NOMO-1 treated with DMSO at 0.1 percent for 48 hours (cell line): ENCODE measurements around the gene LYZL6.
"Not testable (repeated sequence)": the region's sequence is repeated elsewhere in the genome, so short reads cannot be mapped to it uniquely, and the experiment has no call there.

ENCODE experiments used
- DNase-seq: peaks from one replicate; lab custom pipeline; 2025; ENCODE audit not compliant: unreplicated experiment; lab: John Stamatoyannopoulos, UW

The LYZL6 gene

DNA sequence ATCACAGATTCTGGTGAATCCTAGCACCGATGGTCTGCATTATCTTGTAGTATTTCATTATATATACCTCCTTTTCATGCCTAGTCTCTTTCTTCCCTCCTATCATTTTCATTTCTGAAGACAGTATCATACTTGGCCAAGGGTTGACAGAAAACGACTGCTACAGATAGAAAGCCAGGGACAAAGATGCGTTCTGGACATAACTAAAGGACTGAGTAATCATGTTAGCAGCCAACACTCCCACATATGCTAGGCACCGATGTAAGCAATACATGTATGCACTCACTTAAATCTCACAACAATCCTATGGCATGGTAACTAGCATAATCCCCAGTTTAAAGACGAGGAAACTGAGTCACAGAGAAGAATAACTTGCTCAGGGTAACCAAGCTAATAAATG lies 35.8 kb downstream of the LYZL6 start:
- no peak for DNase-seq

DNA sequence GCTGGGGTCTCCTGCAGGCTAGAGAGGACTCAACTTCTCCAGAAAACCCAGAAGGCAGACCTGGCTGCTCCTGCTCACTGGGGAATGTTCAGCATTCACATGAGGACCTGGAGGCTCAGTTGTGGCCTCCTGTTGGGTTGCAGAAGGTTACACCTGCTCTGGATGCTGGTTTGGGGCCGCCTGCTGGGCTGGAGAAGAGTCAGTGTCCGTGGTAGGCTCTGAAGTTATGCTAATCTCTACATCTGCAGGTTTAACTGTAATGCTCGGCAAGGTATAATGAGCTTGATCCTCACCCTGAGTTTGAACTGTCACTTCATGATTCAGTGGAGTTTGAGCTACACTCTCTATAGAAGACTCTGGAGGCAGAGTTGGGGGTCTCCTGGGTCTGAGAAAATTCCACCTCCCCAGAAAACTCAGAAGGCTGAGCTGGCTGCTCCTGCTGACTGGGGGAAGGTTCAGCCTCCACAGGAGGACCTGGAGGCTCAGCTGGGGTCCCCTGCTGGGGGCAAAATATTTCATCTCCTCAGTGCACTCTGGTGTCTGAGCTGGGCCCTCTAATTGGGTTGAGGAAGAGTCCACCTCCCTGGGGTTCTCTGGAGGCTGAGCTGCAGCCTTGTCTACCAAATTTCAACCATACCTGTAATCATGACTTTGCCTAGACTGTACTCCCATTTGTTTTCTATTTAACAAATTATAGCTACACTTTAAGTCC lies 36.4 kb downstream of the LYZL6 start:
- DNase-seq, result no peak

DNA sequence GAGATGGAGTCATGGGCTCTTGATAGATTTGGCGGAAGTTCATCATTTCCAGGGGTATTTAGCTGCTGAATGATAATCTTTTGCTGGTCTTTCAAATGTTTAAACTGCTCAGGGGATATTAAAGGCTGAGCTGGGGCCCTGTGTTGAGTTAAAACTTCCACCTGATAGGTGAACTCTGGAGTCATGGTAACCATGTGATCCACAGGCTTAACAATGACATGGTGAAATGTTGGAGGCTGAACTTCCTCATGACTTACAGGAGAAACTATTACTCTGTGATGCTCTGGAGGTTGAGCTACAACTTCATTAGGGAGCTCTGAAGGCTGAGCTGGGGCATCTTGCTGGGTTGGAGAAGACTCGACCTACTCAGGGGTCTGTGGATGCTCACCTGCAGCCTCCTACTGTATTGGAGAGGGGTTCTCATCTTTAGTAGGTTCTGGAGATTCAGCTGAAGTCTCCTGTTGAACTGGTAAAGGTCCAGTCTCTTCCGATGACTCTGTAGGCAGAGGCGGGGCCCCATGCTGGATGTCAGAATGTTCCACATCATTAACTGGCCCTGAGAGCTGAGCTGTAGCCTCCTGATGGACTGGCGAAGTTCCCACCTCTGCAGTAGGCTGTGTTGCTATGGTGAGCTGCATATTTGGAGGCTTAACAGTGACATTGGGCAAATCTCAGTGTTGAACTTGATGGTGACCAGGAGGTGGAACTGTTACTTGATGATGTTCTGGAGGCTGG lies 37.2 kb downstream of the LYZL6 start:
- peak; percentile 5 for DNase-seq

DNA sequence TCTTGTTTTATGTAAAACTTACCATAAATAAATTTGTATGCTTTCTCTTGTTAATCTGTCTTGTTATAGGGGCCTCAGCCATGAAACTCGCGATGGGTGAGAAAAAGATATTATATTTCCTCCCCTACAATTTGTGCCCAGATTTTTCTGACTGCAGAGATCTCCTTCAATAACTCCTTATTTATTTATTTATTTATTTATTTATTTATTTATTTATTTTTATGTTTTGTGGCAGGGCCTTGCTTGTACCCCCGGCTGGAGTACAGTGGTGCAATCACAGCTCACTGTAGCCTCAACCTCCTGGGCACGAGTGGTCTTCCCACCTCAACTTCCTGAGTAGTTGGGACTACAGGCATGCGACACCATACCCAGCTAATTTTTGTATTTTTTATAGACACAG lies 40.1 kb downstream of the LYZL6 start:
- no peak for DNase-seq

DNA sequence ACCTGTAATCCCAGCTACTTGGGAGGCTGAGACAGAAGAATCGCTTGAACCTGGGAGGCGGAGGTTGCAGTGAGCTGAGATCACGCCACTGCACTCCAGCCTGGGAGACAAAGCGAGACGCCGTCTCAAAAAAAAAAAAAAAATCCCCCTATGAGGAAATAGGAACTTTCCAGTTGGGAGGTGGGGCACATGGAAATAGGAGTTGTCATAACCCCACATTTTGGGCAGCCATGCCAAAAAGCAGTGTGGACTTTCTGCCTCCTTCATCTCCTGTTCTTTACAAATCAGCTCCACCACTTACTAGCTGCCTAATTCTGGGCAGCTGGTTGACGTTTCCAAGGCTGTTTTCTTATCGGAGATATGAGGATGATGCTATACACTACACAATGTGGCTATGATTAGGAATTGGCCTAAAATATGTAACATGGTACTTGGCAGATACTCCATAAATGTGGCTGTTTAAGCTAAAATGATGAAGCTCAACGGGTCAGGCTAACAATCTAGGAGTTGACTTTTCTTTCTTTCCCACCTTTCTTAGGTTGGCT lies 41.8 kb downstream of the LYZL6 start:
- DNase-seq, result no peak

DNA sequence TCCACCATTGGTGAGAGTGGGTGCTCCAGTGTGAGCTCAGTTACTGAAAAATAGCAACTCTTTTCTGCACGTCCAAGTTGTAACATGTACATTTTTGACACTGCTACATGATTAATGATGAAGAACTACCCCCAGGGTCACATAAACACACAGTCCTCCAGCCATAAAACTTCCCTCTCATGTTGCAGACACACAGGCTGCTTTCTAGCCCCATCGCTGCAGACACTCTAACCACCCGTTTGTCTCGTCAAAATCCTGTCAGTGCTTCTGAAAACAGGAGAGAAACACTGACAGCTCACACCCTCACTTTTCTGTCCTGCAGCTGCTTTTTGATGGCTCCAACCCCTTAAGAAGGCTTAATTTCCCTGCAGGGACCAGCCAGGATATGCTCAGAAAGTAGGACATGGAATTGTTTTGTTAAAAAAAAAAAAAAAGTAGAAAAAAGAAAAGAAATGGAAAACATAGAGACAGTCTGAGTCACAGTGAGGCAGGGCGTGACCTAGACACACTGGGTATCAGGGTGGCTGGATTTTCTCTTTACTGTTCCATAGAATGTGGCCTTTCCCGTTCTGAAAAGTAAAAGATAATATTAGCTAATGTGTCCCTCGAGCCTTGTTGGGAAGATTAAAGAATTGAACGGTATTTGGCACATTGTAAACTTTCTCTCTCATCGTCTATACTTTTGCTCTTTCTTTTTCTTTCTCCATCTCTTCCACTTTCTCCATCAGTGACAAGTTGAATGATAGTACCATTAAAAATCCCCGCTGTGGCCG lies 42.6 kb downstream of the LYZL6 start:
- DNase-seq, result peak; percentile 67

DNA sequence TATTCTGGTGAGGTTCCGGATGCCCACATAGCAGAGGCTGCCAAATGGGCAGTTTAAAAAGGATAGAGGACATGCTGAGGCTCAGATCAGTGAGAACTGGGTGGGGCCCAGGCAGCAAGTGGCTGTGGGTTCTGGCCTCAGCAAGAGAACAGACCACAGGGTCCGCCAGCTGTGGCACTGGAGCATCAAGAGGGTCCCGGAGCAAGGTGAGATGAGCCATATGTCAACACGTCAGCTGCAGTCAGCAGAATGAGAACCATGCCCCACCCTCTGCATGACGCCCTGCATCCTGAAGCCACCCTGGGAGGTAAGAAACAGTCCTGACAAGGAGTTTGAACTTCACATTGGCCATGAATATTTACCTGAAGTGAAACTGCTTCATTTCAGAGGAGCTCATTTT lies 43.2 kb downstream of the LYZL6 start:
- no peak for DNase-seq

DNA sequence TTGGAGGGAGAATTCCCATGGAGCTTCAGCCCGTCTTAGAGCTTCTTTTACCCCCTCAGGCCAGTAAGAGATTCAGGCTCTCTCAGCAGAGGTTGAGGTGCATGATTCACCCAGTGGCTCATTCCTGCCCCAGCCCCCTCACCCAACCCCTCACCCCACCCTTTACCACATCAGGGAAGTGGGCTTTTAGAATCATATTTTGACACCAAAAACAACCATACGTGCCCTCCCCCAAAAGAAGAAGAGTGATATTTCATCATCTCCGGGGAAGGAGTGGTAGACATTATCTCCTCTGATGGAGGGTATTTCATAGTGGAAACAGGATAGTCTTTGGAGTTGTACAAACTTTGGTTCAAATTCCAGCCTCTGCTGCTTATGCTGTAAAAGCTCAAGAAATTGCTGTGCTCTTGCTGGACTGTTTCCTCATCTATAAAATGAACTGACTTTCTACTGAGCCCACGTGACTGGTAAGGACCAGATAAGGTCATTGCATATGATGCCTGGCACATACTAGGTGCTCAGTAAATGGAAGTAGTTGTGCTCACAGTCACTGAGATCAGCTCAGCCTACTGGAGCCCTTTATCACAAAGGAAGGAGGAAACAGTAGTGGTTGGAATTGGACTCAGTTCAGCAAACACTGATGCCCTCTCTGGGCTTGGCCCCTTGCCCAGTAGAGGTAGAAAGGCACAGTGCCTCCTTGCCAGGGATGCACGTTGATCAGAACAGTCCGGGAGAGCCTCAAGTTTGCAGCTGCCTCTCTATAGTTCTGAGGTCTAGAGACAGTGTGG lies 45.0 kb downstream of the LYZL6 start:
- peak; percentile 64 for DNase-seq

DNA sequence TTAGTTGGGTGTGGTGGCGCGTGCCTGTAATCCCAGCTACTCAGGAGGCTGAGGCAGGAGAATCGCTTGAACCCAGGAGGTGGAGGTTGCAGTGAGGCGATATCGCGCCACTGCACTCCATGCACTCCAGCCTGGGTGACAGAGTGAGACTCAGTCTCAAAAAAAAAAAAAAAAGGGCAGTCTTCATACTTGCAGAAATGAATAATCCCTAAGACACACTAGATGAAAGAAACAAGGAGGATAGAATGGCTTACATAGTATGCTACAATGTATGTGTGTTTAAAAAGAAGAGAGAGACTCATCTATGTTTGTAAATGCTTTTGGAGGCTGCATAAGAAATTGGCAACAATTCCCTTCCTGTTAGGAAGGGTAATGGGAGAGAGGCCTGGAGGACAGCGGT lies 45.7 kb downstream of the LYZL6 start:
- DNase-seq, result not testable (repeated sequence)

DNA sequence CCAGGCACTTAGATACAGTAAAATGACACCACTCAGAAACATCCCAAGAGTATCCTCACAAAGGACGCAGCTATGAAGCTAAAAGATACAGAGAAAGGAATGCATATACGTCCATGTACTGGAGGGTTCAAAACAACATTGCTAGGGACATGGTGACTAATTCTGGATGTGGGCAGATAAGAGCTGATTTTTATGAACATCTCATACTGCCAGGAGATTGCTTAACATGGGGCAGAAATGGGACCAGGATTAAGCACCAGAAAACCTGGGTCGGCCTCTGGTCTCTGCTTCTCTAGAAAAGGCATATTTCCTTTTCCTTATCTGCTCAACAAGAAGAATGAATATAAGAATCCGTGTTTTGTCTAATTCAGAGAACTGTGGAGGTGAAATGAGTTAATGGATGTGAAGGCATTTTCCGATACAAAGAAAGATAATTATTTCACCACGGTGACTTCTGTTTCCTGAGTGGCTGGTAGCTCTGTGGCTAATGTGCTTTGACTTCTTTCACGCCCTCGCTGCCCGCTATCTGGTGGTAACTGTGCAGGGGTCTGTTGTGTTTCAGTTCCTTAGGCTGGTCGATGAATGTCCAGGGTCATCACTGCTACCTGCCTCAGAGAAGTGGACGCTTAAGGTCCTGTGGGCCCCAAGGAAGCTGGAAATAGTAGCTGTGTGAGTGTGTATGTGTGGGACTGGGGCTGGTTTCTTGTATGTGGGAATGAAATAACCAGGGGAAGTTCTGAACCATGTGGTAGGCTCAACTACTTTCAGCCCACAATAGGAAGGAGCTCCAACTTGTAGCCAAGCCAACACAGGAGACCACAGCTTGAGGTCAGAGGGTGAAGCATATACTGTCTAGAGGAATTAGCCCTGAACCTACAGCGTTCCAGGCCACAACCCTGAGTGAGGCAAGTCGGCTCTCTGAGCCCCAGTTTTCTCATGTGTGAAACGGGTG lies 47.6 kb downstream of the LYZL6 start:
- DNase-seq, result peak; percentile 79

DNA sequence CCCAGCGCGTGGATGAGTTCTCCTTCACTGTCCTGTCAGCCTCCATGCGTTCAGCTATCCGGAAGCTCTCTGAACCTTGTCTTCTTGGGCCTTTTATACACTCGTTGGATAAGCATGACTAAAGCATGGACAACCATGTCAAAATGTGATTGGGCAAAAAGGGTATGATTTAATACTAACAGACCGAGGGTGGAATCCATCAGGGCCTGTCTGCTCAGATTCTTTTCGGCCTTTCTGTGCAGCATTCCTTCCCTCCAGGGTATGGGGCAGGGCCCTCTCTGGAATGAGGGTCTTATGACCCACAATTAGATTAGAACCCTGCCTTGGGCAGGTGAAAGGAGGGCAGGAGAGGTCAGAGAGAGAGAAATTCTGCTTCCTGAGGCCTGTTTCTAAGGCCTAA lies 49.3 kb downstream of the LYZL6 start:
- DNase-seq, result no peak

DNA sequence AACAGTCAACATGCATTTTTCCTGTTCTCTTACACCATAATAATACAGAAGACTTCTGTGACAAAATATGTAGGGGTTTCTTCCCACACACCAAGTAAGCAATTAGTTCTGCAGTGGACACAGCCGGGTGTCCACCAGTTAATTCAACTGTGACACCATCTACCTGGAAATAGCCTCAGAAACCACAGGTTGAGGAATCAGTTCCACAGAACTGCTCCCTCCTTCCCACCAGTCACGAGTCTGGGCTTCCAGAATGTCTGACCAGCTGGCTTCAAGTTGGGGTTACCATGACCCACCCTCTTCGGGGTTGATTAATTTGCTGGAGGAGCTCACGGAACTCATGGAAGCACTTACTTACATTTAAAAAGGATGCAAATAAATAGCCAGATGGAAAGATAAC lies 49.8 kb downstream of the LYZL6 start:
- DNase-seq, result no peak

DNA sequence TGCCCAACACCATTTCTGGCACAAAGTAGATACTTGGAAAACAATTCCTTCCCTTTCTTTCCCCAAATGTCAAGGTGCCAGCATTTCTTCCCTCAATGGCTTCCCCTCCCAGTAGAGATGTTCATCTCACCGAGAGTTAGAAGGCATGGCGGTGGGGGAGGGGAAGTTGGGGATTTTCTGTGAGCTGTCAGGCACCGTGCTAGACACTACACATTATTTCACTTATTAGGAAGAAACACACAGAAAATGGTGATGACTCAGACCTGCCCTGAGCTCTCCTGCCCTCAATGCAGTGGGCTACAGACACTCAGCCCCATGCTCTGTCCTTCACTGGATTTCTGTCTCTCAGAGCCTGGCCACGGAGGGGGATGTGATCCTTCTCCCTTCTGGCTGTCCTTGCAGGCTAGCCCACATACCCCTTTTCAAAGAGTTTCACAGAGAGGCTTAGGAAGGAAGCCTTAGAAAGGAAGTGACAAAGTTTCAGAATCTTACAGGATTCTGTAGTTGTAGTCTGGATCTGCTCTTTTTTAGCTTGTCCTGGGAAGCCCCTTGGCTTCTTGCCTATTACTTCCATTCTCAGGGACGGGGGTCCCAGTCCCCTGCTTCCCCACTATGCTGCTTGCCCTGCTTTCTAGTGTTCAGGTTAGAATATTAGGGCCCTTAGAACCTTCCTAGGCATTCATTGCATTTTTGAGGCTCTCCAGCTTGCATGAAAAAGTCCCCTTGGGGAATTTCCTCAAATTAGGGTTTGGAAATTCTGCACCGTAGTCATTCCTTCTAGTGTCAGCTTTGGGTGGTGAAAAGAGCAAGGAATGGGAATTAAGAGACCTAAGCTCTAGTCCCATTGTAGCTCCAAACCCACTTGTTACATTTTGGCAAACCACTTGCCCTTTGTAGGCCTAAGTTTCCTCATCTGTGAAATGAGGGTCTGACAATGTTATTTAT lies 51.1 kb downstream of the LYZL6 start:
- peak; percentile 10 for DNase-seq

DNA sequence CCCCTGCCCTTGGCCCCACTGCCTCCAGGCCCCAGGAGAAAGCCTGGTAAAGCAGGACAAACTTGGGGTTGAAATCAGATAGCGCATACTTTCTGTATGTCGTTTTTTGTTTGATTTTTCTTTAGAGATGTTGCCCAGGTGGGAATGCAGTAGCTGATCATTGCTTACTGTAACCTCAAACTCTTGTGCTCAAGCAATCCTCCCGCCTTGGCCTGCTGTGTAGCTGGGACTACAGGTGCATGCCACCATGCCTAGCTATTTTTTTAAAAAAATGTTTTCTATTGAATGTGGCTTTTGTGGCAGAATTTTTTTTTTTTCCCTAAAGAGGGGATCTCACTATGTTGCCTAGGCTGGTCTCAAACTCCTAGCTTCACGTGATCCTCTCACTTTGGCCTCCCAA lies 52.2 kb downstream of the LYZL6 start:
- DNase-seq, result no peak

DNA sequence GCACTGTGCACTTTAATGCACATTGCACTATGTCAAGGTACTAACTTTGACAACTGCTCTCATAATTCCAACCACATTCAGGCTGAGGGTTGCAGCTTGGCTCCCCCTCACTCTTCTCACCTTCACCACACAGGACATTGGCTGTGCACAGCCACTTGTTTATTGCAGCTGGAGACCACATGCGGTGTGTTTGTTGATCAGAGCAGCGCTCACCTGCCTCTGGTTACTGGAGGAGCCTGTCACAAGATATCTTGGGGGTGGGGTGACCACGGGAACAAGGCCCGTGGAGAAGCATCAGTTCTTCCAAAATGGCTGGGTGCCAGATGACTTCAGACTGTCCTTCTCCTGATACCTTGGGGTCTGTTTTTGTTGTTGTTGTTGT lies 52.7 kb downstream of the LYZL6 start:
- DNase-seq, result no peak

DNA sequence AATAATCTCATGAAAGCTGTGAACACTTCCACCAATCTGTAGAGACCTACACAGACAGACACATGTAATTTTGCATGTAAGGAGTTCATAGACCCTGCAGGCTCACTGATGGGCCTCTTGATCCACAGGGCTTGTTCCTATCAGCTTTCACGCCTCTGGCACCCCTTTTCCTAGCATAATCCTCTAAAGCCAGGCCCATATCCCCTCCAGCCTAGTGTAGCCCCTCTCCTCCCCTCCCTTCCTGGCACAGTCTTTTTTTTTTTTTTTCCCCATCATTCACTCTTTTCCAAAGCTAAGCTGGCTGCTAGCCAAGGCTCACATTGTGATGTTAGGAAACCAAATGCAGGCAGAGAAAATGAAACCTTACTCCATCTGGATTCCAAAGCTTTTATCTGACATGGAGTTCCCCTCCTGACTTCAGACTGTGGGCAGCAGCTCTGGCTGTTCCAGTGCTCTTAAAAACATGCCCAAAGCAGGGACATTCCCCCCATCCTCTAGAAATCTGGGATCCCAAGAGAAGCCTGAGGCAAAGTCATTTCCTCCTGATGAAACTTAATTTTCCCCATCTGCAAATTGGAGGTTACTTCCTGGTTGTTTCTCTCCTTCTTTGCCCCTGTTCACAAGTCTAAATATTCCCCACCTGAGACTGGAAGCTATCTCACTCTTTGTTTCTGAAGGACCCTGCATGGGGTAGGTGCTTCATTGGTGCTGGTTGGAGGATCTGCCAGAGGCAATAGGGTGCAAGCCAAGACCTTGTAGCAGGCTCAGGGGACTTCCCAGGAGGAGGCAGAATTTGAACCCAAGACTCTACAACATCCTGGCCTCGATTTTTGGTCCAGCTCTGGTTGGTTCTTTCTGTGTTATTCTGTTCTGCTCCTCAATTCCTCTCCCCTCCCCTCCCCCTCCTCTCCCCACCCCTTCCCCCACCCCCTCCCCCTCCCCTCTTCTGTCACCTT lies 53.4 kb downstream of the LYZL6 start:
- DNase-seq, result no peak

DNA sequence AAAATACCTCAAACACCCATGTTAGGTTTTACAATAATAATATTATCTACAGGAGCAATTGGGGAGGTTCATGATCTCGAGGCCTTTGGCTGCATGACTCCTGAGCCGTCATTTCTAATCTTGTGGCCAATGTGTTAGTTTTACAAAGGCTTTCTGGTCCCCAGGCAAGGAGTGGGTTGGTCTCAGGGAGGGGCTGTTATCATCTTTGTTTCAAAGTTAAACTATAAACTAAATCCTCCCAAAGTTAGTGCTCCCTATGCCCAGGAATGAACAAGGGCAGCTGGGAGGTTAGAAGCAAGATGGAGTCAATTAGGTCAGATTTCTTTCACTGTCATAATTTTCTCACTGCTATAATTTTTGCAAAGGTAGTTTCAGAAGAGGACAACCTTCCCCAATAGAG lies 54.3 kb downstream of the LYZL6 start:
- no peak for DNase-seq
